Heart right ventricle (tissue), 16 donors: Measurements from ENCODE around the gene RAD51B. TPM values are rescaled to one million over a fixed set of nuclear protein-coding genes. Genes with fewer than 3 reads are reported as not detected.

Experiments
- ATAC-seq, 8 donors: fragments of 200-7000 bp; cut with Tn5 transposase; one replicate each; pipeline ENCODE4 v1.9.1; 2020; ENCODE audit warnings: mild to moderate bottlenecking in 8 of 8, moderate library complexity in 8 of 8, moderate number of reproducible peaks in 1 of 8
- DNase-seq, 2 donors: peaks; one replicate each; pipeline ENCODE4 v3.0.0-alpha.2; 2020
- H3K27ac ChIP-seq, 10 donors: fragments of 200-600 bp; sonication (generic) in 2 of 10; one replicate each; pipeline versions ENCODE4 v1.5.0 to v1.8.0; 2020 to 2022; ENCODE audit warnings: mild to moderate bottlenecking in 3 of 10
- H3K27me3 ChIP-seq, 7 donors: fragments of 200-600 bp; one replicate each; pipeline ENCODE4 v1.8.0; 2021 to 2022; ENCODE audit warnings: mild to moderate bottlenecking in 2 of 7
- H3K36me3 ChIP-seq, 9 donors: fragments of 200-600 bp; sonication (generic) in 1 of 9; one replicate each; pipeline versions ENCODE4 v1.5.0 to v1.8.0; 2020 to 2022; ENCODE audit warnings: mild to moderate bottlenecking in 2 of 9
- H3K4me1 ChIP-seq, 9 donors: fragments of 200-600 bp; sonication (generic) in 1 of 9; one replicate each; pipeline versions ENCODE4 v1.5.0 to v1.8.0; 2020 to 2022; ENCODE audit warnings: mild to moderate bottlenecking in 4 of 9
- H3K4me3 ChIP-seq, 10 donors: fragments of 200-600 bp; sonication (generic) in 2 of 10; one replicate each; pipeline versions ENCODE4 v1.5.0 to v1.8.0; 2020 to 2022; ENCODE audit warnings: mild to moderate bottlenecking in 7 of 10, moderate library complexity in 2 of 10
- H3K9me3 ChIP-seq, 11 donors: fragments of 200-600 bp in 10 of 11; sonication (generic) in 2 of 11; one replicate each; pipeline versions ENCODE4 v1.5.0 to v1.8.0; 2013 to 2022; ENCODE audit warnings: mild to moderate bottlenecking in 2 of 11, control low read depth in 1 of 11, moderate library complexity in 1 of 11
- CTCF ChIP-seq, 9 donors: fragments of 200-600 bp; sonication (generic) in 2 of 9; IDR thresholded peaks; one replicate each; pipeline versions ENCODE4 v1.5.0 to v1.8.0; 2021 to 2022; ENCODE audit warnings: antibody characterized with exemption in 9 of 9, mild to moderate bottlenecking in 5 of 9, moderate library complexity in 1 of 9
- WGBS, 2 donors: extraction: QIAGEN DNeasy Blood & Tissue Kit; methylation state at CpG; one replicate each; pipeline ENCODE4 v1.1.7; 2013; ENCODE audit warnings: inconsistent platforms in 1 of 2; 5-methylcytosine and 5-hydroxymethylcytosine counted together
- intact Hi-C, 10 donors: fragments of 100-400 bp; cut with DNase I; formaldehyde crosslinking; loops; one replicate each; pipeline versions ENCODE4 v1.11.1 to v1.14.2; 2022
- polyA plus RNA-seq, 2 donors: library from polyadenylated mRNA; stranded (reverse); fragments of 200-250 nt; gene quantifications; one replicate each; pipeline ENCODE4 v1.2.3, GENCODE V29; 2013
- total RNA-seq, 10 donors: library from RNA; stranded (reverse); fragmentation: NEBNext Ultra II Directional in 3 of 10; extraction: Animal tissue kit (Norgen Biotek cat#: 25700) in 3 of 10; gene quantifications; one replicate each; pipeline versions ENCODE4 v1.2.1 to v1.2.4, GENCODE V29; 2021 to 2023
- donor health status: Arrhythmogenic right ventricular cardiomyopathy.
- donor health status: ischemic (EF 13 %, LVEDD 7.1; RV severe dilation, severe dysfunction).
- donor health status: healthy with polysubstance abuse.
- donor health status: DM: no; HTN: yes; CAD: no.
- donor health status: DM: no; HTN: no; CAD: no.
- donor health status: ischemic (EF 25% LVEDD 6.9; RV normal size, moderate dysfunction).
- donor health status: ischemic (EF 25% LVEDD 5.7; RV mildly dilated, moderate dysfunction).
- donor health status: healthy.
- donor health status: DM: yes; HTN: yes; CAD: no.
- donor health status: Ischemic cardiomyopathy.
- donor health status: ischemic (EF 35%, LVEDD 5.7; RV mildly dilated, moderate dysfunction).
- donor health status: nonischemic (EF 11% LVEDD 7.7; RV severe dilation, severe dysfunction).
- donor health status: DM: yes; HTN: yes; CAD: no.
- donor health status: PGD.
- donor health status: ischemic (EF 29% LVEDD 5.4; RV normal size, mild dysfunction).
- donor health status: nonischemic (EF 23%, LVEDD 6.1; RV moderate dilation, normal function).

The RAD51B gene
- total and polyA plus RNA-seq, 12 donors: 0.88 to 8.6 (median 3.5) TPM

- ATAC-seq (no peak), DNase-seq (no peak)
- H3K4me3 ChIP-seq: no peak overlapping the region
- H3K27me3 ChIP-seq: peaks cover 0 to 34% (median 0%) of the 10 kb centered on the region in 7 donors
- TF ChIP-seq CTCF (IDR thresholded peaks at IDR 0.05): no peak
- peaks cover 0 to 21% (median 11%) of the 10 kb centered on the region in 9 donors for H3K4me1 ChIP-seq
- no peak overlapping the region for H3K27ac ChIP-seq
- H3K36me3 ChIP-seq: no peaks in the 10 kb centered on the region
- 91 to 98% methylated on average over 5 of the region's 5 CpGs for WGBS, 2 donors
- intact Hi-C loops: no loop called here
- H3K9me3 ChIP-seq: no peaks in the 10 kb centered on the region
These were observed 929.1 kb downstream of the RAD51B start for GRCh38 chr14:68748691-68749090.

GRCh38 chr14:68749487-68750475, 930.2 kb downstream of the RAD51B start:
- peaks cover 0 to 30% (median 11%) of the 10 kb centered on the region in 9 donors for H3K4me1 ChIP-seq
- H3K4me3 ChIP-seq: no peak overlapping the region
- DNase-seq (no peak), ATAC-seq (peak in 1 of 8 donors; percentile 53)
- H3K27me3 ChIP-seq: peaks cover 0 to 27% (median 0%) of the 10 kb centered on the region in 7 donors
- H3K36me3 ChIP-seq: no peaks in the 10 kb centered on the region
- TF ChIP-seq CTCF (IDR thresholded peaks at IDR 0.05): no peak
- H3K9me3 ChIP-seq: no peaks in the 10 kb centered on the region
- intact Hi-C loops: no loop called here
- 80 to 85% methylated on average over 11 of the region's 11 CpGs for WGBS, 2 donors
- H3K27ac ChIP-seq: no peak overlapping the region

GRCh38 chr14:68752271-68753006, 932.9 kb downstream of the RAD51B start:
- Histone ChIP-seq H3K9me3 (no peaks in the 10 kb centered on the region), H3K27me3 (peaks cover 0 to 11% (median 0%) of the 10 kb centered on the region in 7 donors), H3K27ac (peak overlapping the region in 3 of 10 donors; percentile 41 to 54 (median 46)), H3K4me1 (peaks cover 0 to 44% (median 16%) of the 10 kb centered on the region in 9 donors), H3K36me3 (no peaks in the 10 kb centered on the region), H3K4me3 (no peak overlapping the region)
- 76 to 77% methylated on average over 6 of the region's 6 CpGs for WGBS, 2 donors
- no peak for TF ChIP-seq CTCF (IDR thresholded peaks at IDR 0.05)
- DNase-seq (no peak), ATAC-seq (peak in 1 of 8 donors; percentile 67)
- intact Hi-C loops: no loop called here

- ATAC-seq (no peak), DNase-seq (no peak)
- Histone ChIP-seq H3K4me3 (no peak overlapping the region), H3K36me3 (no peaks in the 10 kb centered on the region), H3K4me1 (peaks cover 7 to 57% (median 28%) of the 10 kb centered on the region in 9 donors), H3K27ac (peak overlapping the region in 2 of 10 donors; percentile 4 to 28), H3K27me3 (no peaks in the 10 kb centered on the region), H3K9me3 (no peaks in the 10 kb centered on the region)
- no peak for TF ChIP-seq CTCF (IDR thresholded peaks at IDR 0.05)
- 71 to 79% methylated on average over 4 of the region's 4 CpGs for WGBS, 2 donors
- intact Hi-C loops: no loop called here
These were observed 934.1 kb downstream of the RAD51B start for GRCh38 chr14:68753690-68754089.
